Liver (tissue), 2 donors: ENCODE results near the gene KLHDC9.
"Not testable (repeated sequence)": the region's sequence is repeated elsewhere in the genome, so short reads cannot be mapped to it uniquely, and the experiment has no call there.

Experiments used
- CTCF ChIP-seq: fragments of 150-350 bp; IDR thresholded peaks from 2 replicates; pipeline ENCODE4 v1.5.1; 2017; ENCODE audit warnings: improper control_type of control experiment, low read depth, low read length; ENCODE audit not compliant: missing input control
- TF ChIP-seq, protein P1 (sequence below): IDR thresholded peaks from 2 replicates; pipeline ENCODE4 v1.6.1; 2016; ENCODE audit warnings: antibody characterized with exemption
- TF ChIP-seq, protein P2 (sequence below): IDR thresholded peaks from 2 replicates; pipeline ENCODE4 v1.6.1; 2016; ENCODE audit warnings: antibody characterized with exemption
- donor health status: healthy.

GRCh38 chr1:161115961-161116360 lies 17.8 kb downstream of the KLHDC9 start:
- TF ChIP-seq CTCF = not testable (repeated sequence)
- TF ChIP-seq, protein P1, sequence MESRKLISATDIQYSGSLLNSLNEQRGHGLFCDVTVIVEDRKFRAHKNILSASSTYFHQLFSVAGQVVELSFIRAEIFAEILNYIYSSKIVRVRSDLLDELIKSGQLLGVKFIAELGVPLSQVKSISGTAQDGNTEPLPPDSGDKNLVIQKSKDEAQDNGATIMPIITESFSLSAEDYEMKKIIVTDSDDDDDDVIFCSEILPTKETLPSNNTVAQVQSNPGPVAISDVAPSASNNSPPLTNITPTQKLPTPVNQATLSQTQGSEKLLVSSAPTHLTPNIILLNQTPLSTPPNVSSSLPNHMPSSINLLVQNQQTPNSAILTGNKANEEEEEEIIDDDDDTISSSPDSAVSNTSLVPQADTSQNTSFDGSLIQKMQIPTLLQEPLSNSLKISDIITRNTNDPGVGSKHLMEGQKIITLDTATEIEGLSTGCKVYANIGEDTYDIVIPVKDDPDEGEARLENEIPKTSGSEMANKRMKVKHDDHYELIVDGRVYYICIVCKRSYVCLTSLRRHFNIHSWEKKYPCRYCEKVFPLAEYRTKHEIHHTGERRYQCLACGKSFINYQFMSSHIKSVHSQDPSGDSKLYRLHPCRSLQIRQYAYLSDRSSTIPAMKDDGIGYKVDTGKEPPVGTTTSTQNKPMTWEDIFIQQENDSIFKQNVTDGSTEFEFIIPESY = not testable (repeated sequence)
- TF ChIP-seq, protein P2, sequence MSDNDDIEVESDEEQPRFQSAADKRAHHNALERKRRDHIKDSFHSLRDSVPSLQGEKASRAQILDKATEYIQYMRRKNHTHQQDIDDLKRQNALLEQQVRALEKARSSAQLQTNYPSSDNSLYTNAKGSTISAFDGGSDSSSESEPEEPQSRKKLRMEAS = not testable (repeated sequence)
